Stimulated activated CD4-positive, alpha-beta T cell treated with anti-CD3 and anti-CD28 coated beads, Interleukin-1b, Interleukin-23, amount 100 ng/mL, for 1 hour (primary cell): ENCODE results near the gene CARMIL3.

Experiments used
- DNase-seq, 2 donors: peaks; one replicate each; pipeline ENCODE4 v3.0.0-alpha.2; 2020; ENCODE audit warnings: low read depth in 2 of 2

The CARMIL3 gene

GRCh38 chr14:24063263-24063836, 11.5 kb downstream of the CARMIL3 start:
- DNase-seq: no peak

DNA sequence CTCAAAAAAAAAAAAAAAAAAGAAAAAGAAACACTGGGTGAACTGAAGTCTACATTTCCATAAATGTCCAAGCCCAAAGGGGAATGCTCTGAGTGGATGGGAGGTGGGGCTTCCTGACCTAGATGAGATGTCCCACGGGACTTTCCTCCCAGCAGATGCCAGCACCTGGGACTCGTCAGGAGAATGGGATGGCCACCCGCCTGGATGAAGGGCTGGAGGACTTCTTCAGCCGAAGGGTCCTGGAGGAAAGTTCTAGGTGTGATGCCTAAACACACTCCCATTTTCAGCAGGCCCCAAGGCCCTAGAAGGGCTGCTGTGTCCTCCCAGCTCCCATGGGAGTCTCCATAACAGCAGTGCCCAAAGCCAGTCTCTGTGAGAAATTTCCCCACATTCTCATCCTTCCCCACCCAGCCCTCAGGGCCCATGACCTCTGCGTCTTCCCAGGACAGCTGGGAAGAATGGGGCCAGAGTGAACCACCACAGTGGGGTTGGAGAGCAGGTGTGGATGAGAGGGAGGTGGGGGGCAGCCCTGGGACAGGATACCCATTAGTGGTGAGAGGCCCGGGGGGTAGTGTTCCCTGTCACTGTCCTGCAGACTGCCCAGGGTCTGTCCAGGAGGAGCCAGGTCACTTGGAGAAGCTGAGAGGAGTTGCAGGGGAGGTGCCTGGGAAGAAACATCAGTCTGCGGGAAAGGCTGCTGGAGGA, 12.4 kb downstream of the CARMIL3 start:
- DNase-seq: no peak

DNA sequence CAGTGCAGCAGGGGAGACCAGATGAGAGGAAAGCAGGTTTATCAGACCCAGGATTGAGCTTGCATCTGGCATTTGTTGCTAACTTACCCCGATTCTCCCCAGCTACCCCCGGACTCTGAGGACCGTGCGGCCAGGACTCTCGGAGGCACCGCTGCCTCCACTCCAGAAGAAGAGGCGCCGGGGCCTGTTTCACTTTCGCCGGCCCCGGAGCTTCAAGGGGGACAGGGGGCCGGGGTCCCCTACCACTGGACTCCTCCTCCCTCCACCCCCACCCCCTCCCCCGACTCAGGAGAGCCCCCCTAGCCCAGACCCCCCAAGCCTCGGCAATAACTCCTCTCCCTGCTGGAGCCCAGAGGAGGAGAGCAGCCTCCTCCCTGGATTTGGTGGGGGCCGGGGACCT, 13.0 kb downstream of the CARMIL3 start:
- no peak for DNase-seq

DNA sequence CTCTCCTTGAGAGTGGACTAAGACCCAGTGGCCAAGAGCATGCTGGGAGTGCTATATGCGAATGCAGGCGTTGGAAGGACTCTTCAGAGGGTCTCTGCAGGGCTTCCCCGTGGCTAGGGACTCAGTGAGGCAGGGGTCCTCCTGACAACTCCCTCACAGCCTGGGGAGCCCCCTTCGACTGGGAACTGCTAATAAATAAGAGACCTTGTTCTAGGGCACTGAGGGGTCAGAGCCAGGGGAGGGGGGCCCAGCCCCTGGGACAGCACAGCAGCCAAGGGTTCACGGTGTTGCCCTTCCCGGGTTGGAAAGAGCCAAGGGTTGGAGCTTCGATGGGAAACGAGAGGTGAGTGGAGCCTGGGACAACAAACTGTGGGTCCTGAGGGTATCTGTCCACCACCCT, 13.6 kb downstream of the CARMIL3 start:
- no peak for DNase-seq

DNA sequence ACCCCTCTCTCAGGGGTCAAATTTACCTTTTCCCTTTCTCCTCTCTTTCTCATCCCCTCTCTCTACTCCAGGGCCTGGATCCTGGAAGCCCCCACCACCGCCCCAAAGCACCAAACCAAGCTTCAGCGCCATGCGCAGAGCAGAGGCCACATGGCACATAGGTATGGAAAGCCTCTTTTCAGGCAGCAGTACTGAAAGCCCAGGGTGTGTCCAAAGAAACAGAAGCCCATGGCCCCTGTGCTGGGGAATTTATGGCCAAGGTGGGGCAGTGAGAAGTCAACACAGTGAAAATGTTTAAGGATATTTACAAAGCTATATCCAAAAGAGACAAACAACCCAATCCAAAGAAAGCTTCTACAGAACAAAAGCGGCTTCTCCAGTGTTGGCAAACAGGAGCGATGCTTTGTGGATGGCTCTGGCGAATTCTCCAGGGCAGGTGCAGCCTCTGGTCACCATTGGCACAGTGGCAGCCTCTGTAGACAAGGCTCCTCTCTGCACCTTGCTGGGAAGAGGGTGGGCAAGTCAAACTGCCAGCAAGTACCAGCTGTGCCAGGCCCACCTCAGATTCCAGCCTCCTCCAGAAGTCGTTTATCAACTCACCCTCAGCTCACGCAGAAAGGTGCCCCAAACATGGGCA, 14.8 kb downstream of the CARMIL3 start:
- DNase-seq: no peak

- DNase-seq: no peak
These were observed 15.6 kb downstream of the CARMIL3 start for GRCh38 chr14:24067133-24068082.

- no peak for DNase-seq
These were observed 17.1 kb downstream of the CARMIL3 start for GRCh38 chr14:24068711-24069410.

GRCh38 chr14:24069411-24069735, 17.6 kb downstream of the CARMIL3 start:
- DNase-seq: no peak

DNA sequence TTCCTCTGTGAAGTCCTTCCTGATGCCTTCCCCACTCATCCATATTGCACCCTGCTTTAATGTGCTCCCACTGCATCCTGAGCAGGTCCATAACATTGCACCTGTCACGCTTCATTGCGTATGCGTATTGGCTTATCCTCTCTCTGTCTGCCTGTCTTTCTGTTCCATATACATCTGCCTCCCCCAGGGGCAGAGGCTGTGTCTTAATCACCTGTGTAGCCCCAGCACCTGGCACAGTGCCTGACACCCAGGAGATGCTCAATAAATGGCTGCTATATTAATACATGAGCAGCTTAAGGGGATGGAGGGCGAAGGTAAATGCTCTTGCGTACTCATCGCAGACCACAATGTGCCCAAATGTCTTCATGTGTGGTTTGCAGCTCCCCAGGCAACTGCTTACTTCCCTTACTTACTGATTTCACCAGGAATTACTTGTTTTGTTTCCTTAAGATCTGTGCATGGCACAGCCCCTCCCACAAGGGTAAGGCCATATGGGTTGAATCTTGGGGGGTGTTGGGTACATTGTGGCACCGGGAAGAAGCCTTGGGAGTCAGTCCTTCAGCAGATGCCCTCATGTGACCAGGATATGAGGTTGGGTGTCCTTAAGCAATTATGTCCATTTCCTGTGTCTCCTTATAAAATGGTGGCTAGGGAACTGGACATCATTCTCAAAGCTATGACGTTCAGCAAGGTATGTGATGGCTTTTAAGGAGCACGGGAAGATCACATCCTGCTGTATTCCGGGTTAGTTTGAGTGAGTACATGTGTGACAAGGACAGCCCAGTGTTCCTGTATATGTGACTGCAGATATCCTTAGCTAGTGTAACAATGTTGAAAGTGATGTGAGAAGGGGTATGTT, 18.7 kb downstream of the CARMIL3 start:
- no peak for DNase-seq

- no peak for DNase-seq
These were observed 19.4 kb downstream of the CARMIL3 start, which contains the start of gene CPNE6 for GRCh38 chr14:24071144-24071697. Gene CPNE6, plus strand, starts transcription at chr14:24071562. Its CDS starts 1,375 bp downstream, at chr14:24072937.

DNA sequence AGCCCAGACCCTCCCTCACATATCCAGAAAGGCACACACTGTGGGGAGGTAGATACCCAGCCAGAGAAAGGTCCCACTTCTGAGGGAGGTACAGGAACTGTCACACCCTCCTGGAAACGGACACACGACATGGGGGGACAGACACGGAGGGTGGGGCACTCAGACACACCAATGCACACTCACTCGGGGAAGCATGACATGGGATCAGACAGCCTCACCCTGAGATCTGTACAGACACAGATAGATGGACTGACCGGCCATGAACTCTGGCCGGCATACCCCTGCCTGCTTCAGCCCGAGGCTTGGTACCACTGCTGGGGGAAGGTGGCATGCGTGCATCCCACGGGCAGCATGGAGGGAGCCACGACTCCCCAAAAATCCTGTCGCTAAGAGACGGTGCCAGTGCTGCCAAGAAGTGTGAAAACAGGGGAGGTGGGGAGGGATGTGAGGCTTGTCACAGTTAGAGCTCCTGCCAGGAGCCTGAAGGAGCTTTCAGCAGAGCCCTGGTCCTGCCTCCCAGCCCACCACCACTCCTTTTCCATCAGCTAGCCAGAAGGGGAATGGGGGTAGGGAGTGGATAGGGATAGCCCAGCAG, 20.1 kb downstream of the CARMIL3 start:
- DNase-seq: no peak

DNA sequence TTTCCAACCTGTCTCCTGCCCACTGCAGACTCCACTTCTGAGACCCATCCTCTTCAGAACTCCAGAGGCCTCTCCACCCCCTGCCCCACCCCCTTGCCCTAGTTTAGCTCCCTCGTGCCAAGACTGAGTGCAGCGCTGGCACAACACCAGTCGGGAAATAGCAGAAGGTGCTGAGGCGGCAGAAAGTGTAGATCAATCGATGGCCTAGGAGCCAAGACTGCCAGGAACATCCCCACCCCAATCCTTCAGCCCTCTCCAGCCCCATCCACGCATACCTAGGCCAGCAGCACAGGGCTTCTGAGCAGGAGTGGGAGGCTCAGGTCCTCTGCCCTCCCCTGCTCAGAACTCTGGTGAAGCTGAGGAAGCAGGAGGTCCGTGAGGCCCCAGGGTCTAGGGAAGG, 20.6 kb downstream of the CARMIL3 start:
- no peak for DNase-seq

- DNase-seq: no peak
These were observed 21.4 kb downstream of the CARMIL3 start for GRCh38 chr14:24072881-24073877.

GRCh38 chr14:24074625-24075484, 23.0 kb downstream of the CARMIL3 start:
- DNase-seq: no peak

- DNase-seq: no peak
These were observed 23.9 kb downstream of the CARMIL3 start for GRCh38 chr14:24075485-24076301.

- DNase-seq: no peak
These were observed 24.4 kb downstream of the CARMIL3 start for GRCh38 chr14:24076302-24076601.

DNA sequence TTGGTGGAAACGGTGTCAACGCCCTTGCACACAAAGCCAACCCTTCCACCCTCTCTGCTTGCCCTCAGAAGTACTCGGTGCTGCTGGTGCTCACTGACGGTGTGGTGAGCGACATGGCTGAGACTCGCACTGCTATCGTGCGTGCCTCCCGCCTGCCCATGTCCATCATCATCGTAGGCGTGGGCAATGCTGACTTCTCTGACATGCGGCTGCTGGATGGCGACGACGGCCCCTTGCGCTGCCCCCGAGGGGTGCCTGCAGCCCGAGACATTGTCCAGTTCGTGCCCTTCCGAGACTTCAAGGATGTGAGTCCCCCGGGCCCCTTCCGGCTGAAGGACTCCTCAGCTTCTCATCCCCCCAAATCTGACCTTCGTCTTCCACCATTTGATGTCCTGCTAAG, 25.3 kb downstream of the CARMIL3 start:
- DNase-seq: no peak
